Gastroesophageal sphincter (tissue), 4 donors: ENCODE results near the gene POLD2. TPM values are rescaled to one million over a fixed set of nuclear protein-coding genes. Genes with fewer than 3 reads are reported as not detected.

Source experiments
- ATAC-seq: fragments of 150-250 bp; one replicate; pipeline ENCODE4 v1.9.1; 2016; ENCODE audit warnings: mild to moderate bottlenecking, moderate library complexity
- H3K27ac ChIP-seq, 4 donors: fragments of 200-600 bp; sonication (generic) in 3 of 4; 1 replicate in 3 of 4; 2 replicates in 1 of 4; pipeline ENCODE4 v1.5.1; 2016 to 2019
- H3K27me3 ChIP-seq: fragments of 200-600 bp; sonication (generic); one replicate; pipeline ENCODE4 v1.5.1; 2019
- H3K36me3 ChIP-seq, 2 donors: fragments of 200-600 bp; sonication (generic); one replicate each; pipeline ENCODE4 v1.5.1; 2019; ENCODE audit warnings: control low read depth in 1 of 2
- H3K4me1 ChIP-seq, 3 donors: fragments of 200-600 bp; sonication (generic); 1 replicate in 2 of 3; 2 replicates in 1 of 3; pipeline ENCODE4 v1.5.1; 2016 to 2019; ENCODE audit warnings: control low read depth in 2 of 3
- H3K4me3 ChIP-seq, 2 donors: fragments of 200-600 bp; sonication (generic); one replicate each; pipeline ENCODE4 v1.5.1; 2019; ENCODE audit warnings: mild to moderate bottlenecking in 1 of 2, moderate library complexity in 1 of 2
- H3K9me3 ChIP-seq, 3 donors: fragments of 200-600 bp; sonication (generic); one replicate each; pipeline ENCODE4 v1.5.1; 2017 to 2019; ENCODE audit warnings: control low read depth in 2 of 3
- EP300 ChIP-seq: sonication (generic); formaldehyde crosslinking; IDR thresholded peaks from one replicate; pipeline ENCODE4 v1.6.1; 2017; ENCODE audit warnings: antibody characterized with exemption, mild to moderate bottlenecking
- POLR2A ChIP-seq, 2 donors: fragments of 450-650 bp; IDR thresholded peaks; one replicate each; pipeline ENCODE4 v1.6.1; 2017; ENCODE audit warnings: antibody characterized with exemption in 2 of 2, mild to moderate bottlenecking in 2 of 2, moderate library complexity in 1 of 2
- POLR2AphosphoS5 ChIP-seq: sonication (generic); formaldehyde crosslinking; IDR thresholded peaks from one replicate; pipeline ENCODE4 v1.6.1; 2017; ENCODE audit warnings: antibody characterized with exemption
- WGBS, 2 donors: methylation state at CpG; one replicate each; pipeline ENCODE4 v1.1.5; 2018; ENCODE audit warnings: low coverage in 1 of 2; 5-methylcytosine and 5-hydroxymethylcytosine counted together
- total RNA-seq, 4 donors: library from RNA; depleted of rRNA; stranded (reverse); fragments of >200 nt; gene quantifications; one replicate each; pipeline ENCODE4 v1.1.0, GENCODE V29; 2016
- TF ChIP-seq, protein P1 (sequence below), 4 experiments: fragments of 200-600 bp in 2 of 4; fragments of 450-650 bp in 2 of 4; sonication (generic) in 1 of 4; IDR thresholded peaks; one replicate each; pipeline ENCODE4 v1.5.1; 2017 to 2019; ENCODE audit warnings: antibody characterized with exemption in 4 of 4, mild to moderate bottlenecking in 2 of 4, moderate library complexity in 2 of 4

Gene POLD2
- total RNA-seq, 4 donors from 2014 or later, result 45.3 to 52.6 (median 50.8) TPM

DNA sequence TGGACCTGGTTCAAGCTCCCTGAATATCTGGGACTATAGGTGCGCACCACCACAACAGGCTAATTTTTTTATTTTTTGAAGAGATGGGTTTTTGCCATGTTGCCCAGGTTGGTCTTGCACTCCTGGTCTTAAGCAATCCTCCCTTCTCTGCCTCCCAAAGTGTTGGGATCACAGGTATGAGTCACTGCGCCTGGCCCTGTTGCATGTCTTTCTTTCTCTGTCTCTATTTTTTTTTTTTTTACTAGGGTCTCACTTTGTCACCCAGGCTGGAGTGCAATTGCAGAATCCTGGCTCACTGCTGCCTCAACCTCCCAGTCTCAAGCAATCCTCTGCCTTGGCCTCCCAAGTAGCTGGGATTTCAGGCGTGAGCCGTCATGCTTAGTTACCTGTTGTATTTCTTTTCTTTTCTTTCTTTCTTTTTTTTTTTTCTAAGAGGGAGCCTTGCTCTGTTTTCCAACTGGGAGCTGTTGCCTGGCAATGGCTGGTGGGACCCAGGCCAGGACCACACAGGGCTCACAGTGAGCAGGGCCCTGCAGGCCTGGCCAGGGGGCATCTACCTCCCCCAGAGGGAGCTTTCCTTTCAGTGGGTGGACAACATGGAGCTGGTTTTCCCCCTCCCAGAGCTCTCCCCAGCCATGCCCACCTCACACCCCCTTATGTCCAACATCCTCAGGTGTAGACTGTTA, 11.7 kb upstream of the POLD2 start:
- no peak for ATAC-seq
- H3K27ac ChIP-seq, result no peak overlapping the region
- TF ChIP-seq POLR2A (IDR thresholded peaks at IDR 0.05), result no peak
- TF ChIP-seq, protein P1, sequence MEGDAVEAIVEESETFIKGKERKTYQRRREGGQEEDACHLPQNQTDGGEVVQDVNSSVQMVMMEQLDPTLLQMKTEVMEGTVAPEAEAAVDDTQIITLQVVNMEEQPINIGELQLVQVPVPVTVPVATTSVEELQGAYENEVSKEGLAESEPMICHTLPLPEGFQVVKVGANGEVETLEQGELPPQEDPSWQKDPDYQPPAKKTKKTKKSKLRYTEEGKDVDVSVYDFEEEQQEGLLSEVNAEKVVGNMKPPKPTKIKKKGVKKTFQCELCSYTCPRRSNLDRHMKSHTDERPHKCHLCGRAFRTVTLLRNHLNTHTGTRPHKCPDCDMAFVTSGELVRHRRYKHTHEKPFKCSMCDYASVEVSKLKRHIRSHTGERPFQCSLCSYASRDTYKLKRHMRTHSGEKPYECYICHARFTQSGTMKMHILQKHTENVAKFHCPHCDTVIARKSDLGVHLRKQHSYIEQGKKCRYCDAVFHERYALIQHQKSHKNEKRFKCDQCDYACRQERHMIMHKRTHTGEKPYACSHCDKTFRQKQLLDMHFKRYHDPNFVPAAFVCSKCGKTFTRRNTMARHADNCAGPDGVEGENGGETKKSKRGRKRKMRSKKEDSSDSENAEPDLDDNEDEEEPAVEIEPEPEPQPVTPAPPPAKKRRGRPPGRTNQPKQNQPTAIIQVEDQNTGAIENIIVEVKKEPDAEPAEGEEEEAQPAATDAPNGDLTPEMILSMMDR (IDR thresholded peaks at IDR 0.05), result no peak
- TF ChIP-seq POLR2AphosphoS5, result no peak
- no peak for TF ChIP-seq EP300
- H3K27me3 ChIP-seq, result no peaks in the 10 kb centered on the region
- H3K9me3 ChIP-seq, result no peaks in the 10 kb centered on the region
- WGBS, 2 donors, result 90 to 100% methylated on average over 2 to 4 of the region's 4 CpGs
- no peaks in the 10 kb centered on the region for H3K36me3 ChIP-seq
- no peak overlapping the region for H3K4me3 ChIP-seq
- no peaks in the 10 kb centered on the region for H3K4me1 ChIP-seq

DNA sequence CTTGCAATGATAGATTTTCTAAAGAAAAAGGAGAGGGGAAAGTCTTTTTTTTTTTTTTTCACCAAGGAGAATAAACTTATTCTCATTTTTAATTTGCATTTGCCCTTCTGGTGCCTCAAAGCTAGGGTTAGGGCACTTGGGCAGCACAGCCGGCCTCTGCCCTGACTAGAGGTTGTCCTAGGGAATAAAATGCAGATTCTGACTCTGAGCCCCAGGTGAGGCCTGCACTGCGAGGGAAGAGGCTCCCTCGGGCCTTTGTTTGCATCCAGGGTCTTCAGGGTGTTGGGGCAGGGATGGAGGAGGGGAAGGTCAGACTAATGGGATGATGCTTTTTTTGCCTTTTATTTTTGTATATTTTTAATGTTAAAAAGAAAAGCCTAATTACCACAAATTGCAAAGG, 9.9 kb upstream of the POLD2 start:
- Histone ChIP-seq H3K27ac (no peak overlapping the region), H3K36me3 (no peaks in the 10 kb centered on the region), H3K4me1 (no peaks in the 10 kb centered on the region), H3K27me3 (no peaks in the 10 kb centered on the region), H3K9me3 (no peaks in the 10 kb centered on the region), H3K4me3 (no peak overlapping the region)
- TF ChIP-seq POLR2AphosphoS5, result no peak
- TF ChIP-seq EP300, result no peak
- TF ChIP-seq POLR2A (IDR thresholded peaks at IDR 0.05), result no peak
- TF ChIP-seq, protein P1 (IDR thresholded peaks at IDR 0.05), result no peak
- no peak for ATAC-seq
- 74 to 77% methylated on average over 3 of the region's 3 CpGs for WGBS, 2 donors

DNA sequence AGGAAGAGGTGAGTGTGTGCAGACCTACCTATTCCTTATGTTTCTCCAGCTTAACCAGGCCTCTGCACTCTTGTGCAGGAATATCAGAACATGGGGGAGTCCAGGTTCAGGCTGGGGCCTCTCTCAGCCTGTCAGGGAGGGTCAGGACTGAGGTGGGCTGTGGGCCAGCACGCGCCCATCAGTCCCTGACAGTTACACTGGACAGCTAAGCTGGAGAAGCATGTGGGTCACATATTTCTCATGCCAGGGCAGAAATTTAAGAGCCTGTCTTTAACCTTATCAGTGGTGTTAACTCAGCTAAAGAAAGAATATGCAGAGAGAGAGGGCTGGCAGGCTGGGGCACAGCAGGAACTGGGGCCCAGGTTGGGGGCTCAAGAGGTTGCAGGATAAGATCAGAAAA, 8.7 kb upstream of the POLD2 start:
- TF ChIP-seq POLR2AphosphoS5 (no peak), POLR2A (IDR thresholded peaks at IDR 0.05) (no peak), EP300 (no peak)
- TF ChIP-seq, protein P1 (IDR thresholded peaks at IDR 0.05), result no peak
- no peaks in the 10 kb centered on the region for H3K9me3 ChIP-seq
- no peak overlapping the region for H3K27ac ChIP-seq
- 63% methylated on average over 2 of the region's 2 CpGs; no CpG with 5 or more reads in 1 of the 2 donors for WGBS, 2 donors
- no peaks in the 10 kb centered on the region for H3K4me1 ChIP-seq
- ATAC-seq, result no peak
- H3K4me3 ChIP-seq, result no peak overlapping the region
- H3K27me3 ChIP-seq, result no peaks in the 10 kb centered on the region
- H3K36me3 ChIP-seq, result no peaks in the 10 kb centered on the region

DNA sequence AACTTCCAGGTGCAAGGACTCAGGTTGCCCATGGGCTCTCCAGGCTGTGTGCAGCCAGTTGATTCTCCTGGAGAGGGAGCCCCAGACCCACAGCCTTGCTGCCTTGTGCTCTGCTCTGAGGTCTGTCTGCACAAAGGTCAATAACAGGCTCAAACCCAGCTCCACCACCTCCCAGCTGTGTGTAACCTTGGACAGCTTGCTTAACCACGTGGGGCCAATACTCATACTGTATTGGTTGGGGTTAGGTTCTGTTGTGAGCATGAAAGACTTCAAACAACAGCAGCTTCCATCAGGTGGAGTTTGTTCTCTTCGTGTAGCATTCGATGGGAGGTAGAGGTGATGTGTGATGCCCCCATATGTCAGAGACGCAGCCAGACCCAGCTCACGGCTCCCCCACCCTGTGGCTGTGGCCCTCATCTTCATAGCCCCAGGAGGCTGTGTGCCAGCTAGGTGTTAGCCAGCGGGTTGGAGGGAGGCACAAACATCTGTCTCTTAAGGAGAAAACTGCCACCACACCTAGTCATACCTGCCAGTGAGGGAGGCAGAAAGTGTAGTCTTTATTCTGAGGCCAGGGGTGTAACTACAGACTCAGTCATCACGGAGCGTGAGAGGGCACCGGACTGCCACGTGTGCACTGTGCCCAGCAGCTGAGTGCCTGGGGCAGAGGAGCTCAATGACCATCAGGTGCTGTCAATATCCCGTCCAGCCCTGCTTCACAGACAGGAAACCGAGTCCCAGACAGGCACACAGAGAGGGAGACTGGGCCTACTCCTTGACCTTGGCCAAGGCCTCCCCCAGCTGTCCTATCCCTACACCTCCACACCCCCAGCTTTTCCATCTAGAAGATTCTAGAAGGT, 8.1 kb upstream of the POLD2 start:
- ATAC-seq, result peak; percentile 10

More for the DNA sequence above, 8.1 kb upstream of the POLD2 start:
- H3K9me3 ChIP-seq, result no peaks in the 10 kb centered on the region
- no peaks in the 10 kb centered on the region for H3K4me1 ChIP-seq
- TF ChIP-seq EP300 (no peak), POLR2AphosphoS5 (no peak), POLR2A (IDR thresholded peaks at IDR 0.05) (no peak)
- TF ChIP-seq, protein P1 (IDR thresholded peaks at IDR 0.05), result no peak
- no peak overlapping the region for H3K4me3 ChIP-seq
- WGBS, 2 donors, result 20% methylated on average over 1 of the region's 12 CpGs; no CpG with 5 or more reads in 1 of the 2 donors
- H3K27me3 ChIP-seq, result no peaks in the 10 kb centered on the region
- H3K27ac ChIP-seq, result no peak overlapping the region
- H3K36me3 ChIP-seq, result no peaks in the 10 kb centered on the region
